ENCODE results near the gene DYSF. TPM values are rescaled to one million over a fixed set of nuclear protein-coding genes. Genes with fewer than 3 reads are reported as not detected.

DYSF gene
- total RNA-seq, 1 donor from 2014 or later: 112 TPM

DNA sequence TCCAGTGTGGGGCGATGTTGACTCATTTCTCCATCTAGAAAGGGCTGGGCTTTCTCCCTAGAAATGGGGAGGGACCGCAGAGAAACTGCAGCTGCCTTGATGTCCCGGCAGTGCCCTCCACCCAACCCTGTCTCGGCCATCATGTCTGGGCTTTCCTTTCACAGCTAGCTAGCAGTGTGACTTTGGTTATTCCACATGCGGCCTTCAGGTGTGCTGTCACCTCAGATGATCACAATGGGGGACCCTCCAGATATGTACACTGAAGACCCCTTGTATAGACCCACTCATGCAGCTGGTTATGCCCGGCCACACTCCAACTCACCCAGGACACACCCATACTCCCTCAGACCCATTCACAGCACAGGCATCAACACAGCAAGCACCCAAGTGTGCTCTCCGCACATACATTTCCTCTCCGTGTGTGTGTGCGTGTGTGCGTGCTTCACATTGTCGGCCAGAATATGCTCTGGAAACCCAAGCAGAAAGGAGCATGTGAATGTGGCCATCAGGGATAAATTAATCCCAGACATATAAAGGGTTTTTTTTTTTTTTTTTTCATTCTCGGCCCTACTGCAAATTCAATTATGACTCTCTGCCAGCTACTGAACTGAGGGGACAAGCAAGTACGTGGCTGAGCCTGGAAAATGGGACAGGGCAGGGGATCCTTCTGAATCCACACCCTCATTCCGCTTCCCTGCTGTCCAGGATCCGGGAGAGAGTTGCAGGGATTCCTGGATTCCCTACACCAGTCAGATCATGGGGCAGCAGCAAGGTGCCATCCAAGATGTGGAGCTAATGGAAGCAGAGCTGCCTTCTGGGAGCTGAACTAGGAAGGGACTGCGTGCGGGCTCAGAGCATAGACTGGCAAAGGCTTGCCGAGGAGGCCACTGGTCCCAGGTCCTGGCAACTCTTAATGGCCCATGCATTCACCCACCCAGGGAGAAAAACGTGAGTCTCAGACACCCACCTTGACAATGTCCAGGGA is 240.2 kb downstream of the DYSF start:
- Mint-ChIP-seq H3K36me3 (ENCODE audit: low read depth) (peaks cover 10% of the 10 kb centered on the region), H3K4me3 (ENCODE audit: unreplicated experiment) (no peak overlapping the region), H3K4me1 (ENCODE audit: low read depth) (peaks cover 38% of the 10 kb centered on the region), H3K9me3 (ENCODE audit: low read depth) (no peaks in the 10 kb centered on the region), H3K27ac (ENCODE audit: unreplicated experiment) (no peak overlapping the region), H3K27me3 (ENCODE audit: low read depth) (no peaks in the 10 kb centered on the region)
- TF ChIP-seq CTCF (IDR thresholded peaks at IDR 0.05): no peak
- peak; percentile 57 for DNase-seq (ENCODE audit: low spot score)

- peak; percentile 57 for DNase-seq (ENCODE audit: low spot score)
- Mint-ChIP-seq H3K4me3 (ENCODE audit: unreplicated experiment) (no peak overlapping the region), H3K9me3 (ENCODE audit: low read depth) (no peaks in the 10 kb centered on the region), H3K27ac (ENCODE audit: unreplicated experiment) (peak overlapping the region; percentile 58), H3K27me3 (ENCODE audit: low read depth) (no peaks in the 10 kb centered on the region), H3K36me3 (ENCODE audit: low read depth) (peaks cover 7% of the 10 kb centered on the region), H3K4me1 (ENCODE audit: low read depth) (peaks cover 38% of the 10 kb centered on the region)
- TF ChIP-seq CTCF (IDR thresholded peaks at IDR 0.05): no peak
Observed at GRCh38 chr2:71694501-71695234, 241.3 kb downstream of the DYSF start.

DNA sequence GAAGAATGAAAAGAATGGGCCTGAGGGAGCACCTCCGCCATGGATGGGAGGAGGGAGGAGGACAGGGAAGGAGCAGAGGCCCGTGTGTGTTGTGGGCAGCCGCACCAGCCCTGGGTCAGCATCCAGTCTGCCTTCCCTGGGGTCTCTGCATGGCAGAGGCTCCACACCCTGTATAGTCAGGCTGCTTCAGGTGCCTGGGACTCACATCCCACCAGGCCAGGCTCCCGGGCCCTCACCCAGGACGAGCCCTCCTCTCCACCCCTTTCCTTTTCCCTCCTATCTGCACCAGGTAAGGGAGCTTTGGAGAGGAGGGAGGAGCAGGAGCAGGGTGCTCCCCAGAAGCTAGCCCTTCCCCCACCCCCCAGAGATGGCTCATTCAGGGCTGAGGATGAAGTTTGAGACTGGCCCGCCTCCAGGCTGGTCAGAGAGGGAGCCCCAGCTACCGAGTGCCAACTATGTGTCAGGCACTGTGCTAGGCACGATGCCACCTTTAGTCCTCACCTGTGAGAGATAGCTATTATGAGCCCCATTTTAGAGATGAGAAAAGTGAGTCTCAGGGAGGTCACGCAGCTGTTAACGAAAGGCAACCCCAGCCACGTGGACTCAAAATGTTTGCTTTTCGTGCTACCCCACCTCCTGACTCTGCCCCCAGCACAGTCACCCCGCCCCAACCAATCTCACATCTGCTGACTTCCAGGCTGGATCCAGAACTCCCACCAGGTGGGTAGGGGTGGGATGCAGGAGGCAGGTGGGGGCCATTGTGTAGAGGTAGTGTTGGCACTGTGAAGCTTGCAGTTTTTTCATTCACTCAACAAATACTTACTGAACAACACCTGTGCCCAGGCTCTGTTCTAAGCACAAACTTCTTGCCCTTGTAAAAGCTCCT is 242.1 kb downstream of the DYSF start:
- H3K4me1 Mint-ChIP-seq (ENCODE audit: low read depth): peaks cover 42% of the 10 kb centered on the region

GRCh38 chr2:71696381-71696780 is 243.0 kb downstream of the DYSF start:
- H3K4me3 Mint-ChIP-seq (ENCODE audit: unreplicated experiment): no peak overlapping the region
- H3K9me3 Mint-ChIP-seq (ENCODE audit: low read depth): no peaks in the 10 kb centered on the region
- peaks cover 42% of the 10 kb centered on the region for H3K4me1 Mint-ChIP-seq (ENCODE audit: low read depth)
- TF ChIP-seq CTCF (IDR thresholded peaks at IDR 0.05): no peak
- H3K27ac Mint-ChIP-seq (ENCODE audit: unreplicated experiment): peak overlapping the region; percentile 75
- DNase-seq (ENCODE audit: low spot score): peak; percentile 55
- no peaks in the 10 kb centered on the region for H3K36me3 Mint-ChIP-seq (ENCODE audit: low read depth)
- H3K27me3 Mint-ChIP-seq (ENCODE audit: low read depth): no peaks in the 10 kb centered on the region

More for the DNA sequence above, 242.1 kb downstream of the DYSF start:
- no peak overlapping the region for H3K4me3 Mint-ChIP-seq (ENCODE audit: unreplicated experiment)
- H3K9me3 Mint-ChIP-seq (ENCODE audit: low read depth): no peaks in the 10 kb centered on the region
- peak; percentile 83 for DNase-seq (ENCODE audit: low spot score)
- no peak overlapping the region for H3K27ac Mint-ChIP-seq (ENCODE audit: unreplicated experiment)
- H3K27me3 Mint-ChIP-seq (ENCODE audit: low read depth): no peaks in the 10 kb centered on the region
- H3K36me3 Mint-ChIP-seq (ENCODE audit: low read depth): peaks cover 5% of the 10 kb centered on the region
- TF ChIP-seq CTCF (IDR thresholded peaks at IDR 0.05): no peak
